SU-DHL-6 (cell line): Measurements from ENCODE around the gene DYNLT3.

ENCODE experiments used
- H2AFZ ChIP-seq: fragments of 200-600 bp; sonication (generic); 2 replicates; pipeline ENCODE4 v1.6.1; 2014; ENCODE audit warnings: low read depth, mild to moderate bottlenecking, moderate library complexity, mixed read lengths, antibody characterized with exemption, low read length; ENCODE audit not compliant: severe bottlenecking
- H3F3A ChIP-seq: fragments of 200-600 bp; shearing (Covaris generic); 2 replicates; pipeline ENCODE4 v1.6.0; 2016; ENCODE audit warnings: antibody characterized with exemption, mild to moderate bottlenecking; ENCODE audit not compliant: insufficient read depth
- H3K27ac ChIP-seq: fragments of 200-600 bp; sonication (generic); 2 replicates; pipeline ENCODE4 v1.5.1; 2016; ENCODE audit warnings: low read depth, mild to moderate bottlenecking, low read length, moderate library complexity, mixed read lengths
- H3K27me3 ChIP-seq: fragments of 200-600 bp; sonication (generic), shearing (Covaris generic); 2 replicates; pipeline ENCODE4 v1.6.0; 2014; ENCODE audit warnings: mild to moderate bottlenecking, low read length
- H3K36me3 ChIP-seq: fragments of 200-600 bp; sonication (generic); 2 replicates; pipeline ENCODE4 v1.6.1; 2014; ENCODE audit warnings: mild to moderate bottlenecking, low read length, mixed read lengths
- H3K4me2 ChIP-seq: fragments of 300-600, 200-600 bp; shearing (Covaris generic), sonication (generic); 2 replicates; pipeline ENCODE4 v1.6.0; 2014; ENCODE audit warnings: low read length, low read depth, mild to moderate bottlenecking; ENCODE audit not compliant: poor library complexity, severe bottlenecking
- H3K4me3 ChIP-seq: fragments of 200-600 bp; sonication (generic); 2 replicates; pipeline ENCODE4 v1.5.1; 2014; ENCODE audit warnings: antibody characterized with exemption, low read length, mild to moderate bottlenecking, mixed read lengths; ENCODE audit not compliant: insufficient read depth, poor library complexity, severe bottlenecking
- H3K79me2 ChIP-seq: fragments of 200-600 bp; sonication (generic); 2 replicates; pipeline ENCODE4 v1.6.1; 2014; ENCODE audit warnings: mild to moderate bottlenecking, low read length, moderate library complexity; ENCODE audit not compliant: insufficient read depth
- H3K9ac ChIP-seq: fragments of 200-600 bp; sonication (generic); 2 replicates; pipeline ENCODE4 v1.7.0; 2014; ENCODE audit warnings: mild to moderate bottlenecking, low read length
- H3K9me2 ChIP-seq: fragments of 200-600 bp; sonication (generic); replicated peaks from 2 replicates; pipeline ENCODE4 v1.6.1; 2014; ENCODE audit warnings: low read length; ENCODE audit not compliant: insufficient read depth
- H3K9me3 ChIP-seq: fragments of 200-600 bp; sonication (generic); 2 replicates; pipeline ENCODE4 v1.6.1; 2014; ENCODE audit warnings: low read length, mixed read lengths; ENCODE audit not compliant: insufficient read depth
- H4K20me1 ChIP-seq: fragments of 200-600 bp; sonication (generic); 2 replicates; pipeline ENCODE4 v1.6.1; 2014; ENCODE audit warnings: low read depth, mild to moderate bottlenecking, antibody characterized with exemption, low read length, moderate library complexity, mixed read lengths
- CTCF ChIP-seq: fragments of 200-600 bp; sonication (generic); IDR thresholded peaks from one replicate; pipeline ENCODE4 v1.5.1; 2017; ENCODE audit warnings: antibody characterized with exemption, mild to moderate bottlenecking, low read length, moderate library complexity; ENCODE audit not compliant: insufficient read depth, poor library complexity, severe bottlenecking
- EZH2phosphoT487 ChIP-seq: fragments of 200-600 bp; sonication (generic), shearing (Covaris generic); conservative IDR thresholded peaks from 2 replicates; pipeline ENCODE4 v1.6.1; 2018; ENCODE audit warnings: mild to moderate bottlenecking, antibody characterized with exemption, low read length, moderate library complexity, mixed read lengths

The DYNLT3 gene

DNA sequence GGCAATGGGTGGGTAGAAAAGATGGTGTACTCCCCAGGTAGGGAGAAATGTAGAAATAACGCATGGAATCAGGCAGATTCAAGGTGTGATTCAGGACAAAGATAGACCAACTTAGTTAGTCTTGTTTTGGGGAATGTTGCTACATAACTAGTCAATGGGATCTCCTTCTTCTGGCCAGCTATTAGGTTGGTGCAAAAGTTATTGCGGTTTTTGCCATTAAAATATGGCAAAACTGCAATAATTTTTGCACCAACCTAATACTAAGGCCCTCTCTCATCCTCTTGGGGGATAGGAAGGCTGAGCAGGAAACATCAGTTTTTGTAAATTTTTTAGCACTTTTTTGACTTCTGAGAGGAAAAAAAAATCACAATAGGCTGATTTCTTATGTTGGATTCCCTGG is 44.3 kb downstream of the DYNLT3 start:
- H3K9me2 ChIP-seq: no peaks in the 10 kb centered on the region
- H3K4me3 ChIP-seq: no peak overlapping the region
- H3K9me3 ChIP-seq: no peaks in the 10 kb centered on the region
- H3K4me2 ChIP-seq: no peak overlapping the region
- no peaks in the 10 kb centered on the region for H3K79me2 ChIP-seq
- no peaks in the 10 kb centered on the region for H4K20me1 ChIP-seq
- no peak for TF ChIP-seq CTCF
- no peak for TF ChIP-seq EZH2phosphoT487
- no peak overlapping the region for H3K9ac ChIP-seq
- H3F3A ChIP-seq: 0 out of 2 replicates have a peak, but pooled peaks cover 4% of the 10 kb centered on the region
- no peaks in the 10 kb centered on the region for H3K27me3 ChIP-seq
- H3K36me3 ChIP-seq: no peaks in the 10 kb centered on the region
- H2AFZ ChIP-seq: no peak overlapping the region
- H3K27ac ChIP-seq: no peak overlapping the region

DNA sequence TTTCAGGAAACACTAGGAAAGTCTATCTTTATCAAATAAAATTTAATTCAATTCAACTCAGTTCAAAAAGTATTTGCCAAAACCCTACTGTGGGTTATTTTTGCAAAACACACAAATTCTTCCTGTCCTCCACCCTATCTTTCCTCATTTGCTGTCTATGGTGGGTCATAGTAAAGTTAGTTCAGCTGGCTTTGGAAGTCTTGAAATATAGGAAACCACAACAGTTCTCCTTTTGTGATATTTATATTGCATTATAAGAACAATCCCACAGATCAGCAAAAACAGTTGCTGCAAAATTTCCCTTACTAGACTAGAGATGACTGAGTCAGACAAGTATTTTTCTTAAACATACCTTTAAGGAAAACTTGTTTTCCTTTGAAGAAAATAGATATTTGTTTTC is 45.3 kb downstream of the DYNLT3 start:
- Histone ChIP-seq H3K79me2 (no peaks in the 10 kb centered on the region), H3K9ac (no peak overlapping the region), H3F3A (peaks cover 10% of the 10 kb centered on the region; the same call in 1 of the 2 replicates), H3K9me3 (no peaks in the 10 kb centered on the region), H3K4me2 (no peak overlapping the region), H3K36me3 (no peaks in the 10 kb centered on the region), H3K9me2 (no peaks in the 10 kb centered on the region), H3K27ac (no peak overlapping the region), H3K27me3 (no peaks in the 10 kb centered on the region), H4K20me1 (no peaks in the 10 kb centered on the region), H3K4me3 (no peak overlapping the region), H2AFZ (no peak overlapping the region)
- TF ChIP-seq CTCF (no peak), EZH2phosphoT487 (no peak)

- H2AFZ ChIP-seq: no peak overlapping the region
- no peak overlapping the region for H3K4me2 ChIP-seq
- H3K36me3 ChIP-seq: no peaks in the 10 kb centered on the region
- no peak overlapping the region for H3K4me3 ChIP-seq
- H3K9me2 ChIP-seq: no peaks in the 10 kb centered on the region
- H3K9me3 ChIP-seq: no peaks in the 10 kb centered on the region
- H3F3A ChIP-seq: peaks cover 11% of the 10 kb centered on the region; the same call in 1 of the 2 replicates
- H3K27me3 ChIP-seq: no peaks in the 10 kb centered on the region
- no peak for TF ChIP-seq EZH2phosphoT487
- TF ChIP-seq CTCF: no peak
- H3K27ac ChIP-seq: no peak overlapping the region
- H3K79me2 ChIP-seq: no peaks in the 10 kb centered on the region
- no peak overlapping the region for H3K9ac ChIP-seq
- no peaks in the 10 kb centered on the region for H4K20me1 ChIP-seq
These were observed 46.7 kb downstream of the DYNLT3 start for GRCh38 chrX:37800717-37801116.
